ENCODE data around the gene NSUN5. TPM values are rescaled to one million over a fixed set of nuclear protein-coding genes. Genes with fewer than 3 reads are reported as not detected.

Gene NSUN5
- total and polyA plus RNA-seq, 2 experiments from 2014 or later, result 22.6 to 30.6 TPM

- Histone ChIP-seq H3K79me2 (no peaks in the 10 kb centered on the region), H3K9me3 (ENCODE audit: low read depth) (no peaks in the 10 kb centered on the region), H3K9me2 (replicated peaks; ENCODE audit: insufficient read depth) (no peaks in the 10 kb centered on the region), H4K20me1 (ENCODE audit: insufficient read depth, poor library complexity, severe bottlenecking) (no peaks in the 10 kb centered on the region), H3K36me3 (replicated peaks; ENCODE audit: insufficient read depth, low read depth) (no peaks in the 10 kb centered on the region), H3K27me3 (no peaks in the 10 kb centered on the region), H2AFZ (no peak overlapping the region), H3K27ac (no peak overlapping the region), H3K4me2 (no peak overlapping the region), H3K4me1 (ENCODE audit: insufficient read depth) (peaks cover 8% of the 10 kb centered on the region), H3K4me3 (no peak overlapping the region)
- DNase-seq (ENCODE audit: low spot score), result no peak
- WGBS (ENCODE audit: low lambda C conversion rate, missing lambda C conversion rate), result 90% methylated on average over 9 of the region's 9 CpGs
- TF ChIP-seq EZH2 (IDR thresholded peaks at IDR 0.05; ENCODE audit: borderline replicate concordance), result no peak
- TF ChIP-seq EZH2phosphoT487 (IDR thresholded peaks at IDR 0.05; ENCODE audit: low read depth, severe bottlenecking, unreplicated experiment), result no peak
- no peak for TF ChIP-seq CTCF (IDR thresholded peaks at IDR 0.05; ENCODE audit: poor library complexity)
Measured at GRCh38 chr7:73354196-73354595, 45.6 kb upstream of the NSUN5 start.

- Histone ChIP-seq H3K27ac (no peak overlapping the region), H3K9me2 (replicated peaks; ENCODE audit: insufficient read depth) (no peaks in the 10 kb centered on the region), H3K27me3 (no peaks in the 10 kb centered on the region), H3K36me3 (replicated peaks; ENCODE audit: insufficient read depth, low read depth) (no peaks in the 10 kb centered on the region), H3K79me2 (no peaks in the 10 kb centered on the region), H3K9me3 (ENCODE audit: low read depth) (no peaks in the 10 kb centered on the region), H3K4me3 (no peak overlapping the region), H4K20me1 (ENCODE audit: insufficient read depth, poor library complexity, severe bottlenecking) (no peaks in the 10 kb centered on the region), H2AFZ (no peak overlapping the region), H3K4me1 (ENCODE audit: insufficient read depth) (peaks cover 5% of the 10 kb centered on the region), H3K4me2 (no peak overlapping the region)
- DNase-seq (ENCODE audit: low spot score), result no peak
- TF ChIP-seq CTCF (IDR thresholded peaks at IDR 0.05; ENCODE audit: poor library complexity), result no peak
- 67% methylated on average over 6 of the region's 6 CpGs for WGBS (ENCODE audit: low lambda C conversion rate, missing lambda C conversion rate)
Measured at GRCh38 chr7:73353243-73353642, 44.6 kb upstream of the NSUN5 start.

GRCh38 chr7:73352784-73353183 lies 44.2 kb upstream of the NSUN5 start:
- WGBS (ENCODE audit: low lambda C conversion rate, missing lambda C conversion rate), result 91% methylated on average over 3 of the region's 3 CpGs
- Histone ChIP-seq H4K20me1 (ENCODE audit: insufficient read depth, poor library complexity, severe bottlenecking) (no peaks in the 10 kb centered on the region), H3K36me3 (replicated peaks; ENCODE audit: insufficient read depth, low read depth) (no peaks in the 10 kb centered on the region), H3K4me2 (no peak overlapping the region), H3K79me2 (no peaks in the 10 kb centered on the region), H3K27me3 (no peaks in the 10 kb centered on the region), H3K4me1 (ENCODE audit: insufficient read depth) (no peaks in the 10 kb centered on the region), H3K9me2 (replicated peaks; ENCODE audit: insufficient read depth) (no peaks in the 10 kb centered on the region), H3K27ac (no peak overlapping the region), H2AFZ (no peak overlapping the region), H3K4me3 (no peak overlapping the region), H3K9me3 (ENCODE audit: low read depth) (no peaks in the 10 kb centered on the region)
- no peak for TF ChIP-seq CTCF (IDR thresholded peaks at IDR 0.05; ENCODE audit: poor library complexity)
- TF ChIP-seq EZH2 (IDR thresholded peaks at IDR 0.05; ENCODE audit: borderline replicate concordance), result no peak
- no peak for TF ChIP-seq EZH2phosphoT487 (IDR thresholded peaks at IDR 0.05; ENCODE audit: low read depth, severe bottlenecking, unreplicated experiment)
- DNase-seq (ENCODE audit: low spot score), result no peak
